ENCODE results near the gene SPO11.

GRCh38 chr20:57312138-57312537, 17.5 kb upstream of the SPO11 start:
- no peak for TF ChIP-seq CTCF (IDR thresholded peaks at IDR 0.05)
- no peak for TF ChIP-seq POLR2A (IDR thresholded peaks at IDR 0.05)

All from right lobe of liver (tissue), 4 donors.